GM19452 (cell line): ENCODE data around the gene CDH24.
A peak's percentile ranks its signal among the peaks of the same experiment; 100 is the strongest.

Source experiments
- ATAC-seq: cut with Tn5 transposase; IDR thresholded peaks from one replicate; pipeline ENCODE4 v1.9.1; 2021; ENCODE audit not compliant: unreplicated experiment

Gene CDH24

GRCh38 chr14:23090254-23090636 lies 32.9 kb upstream of the CDH24 start:
- no peak for ATAC-seq

GRCh38 chr14:23089498-23090253 lies 32.4 kb upstream of the CDH24 start:
- no peak for ATAC-seq

- ATAC-seq = no peak
These were observed 29.2 kb upstream of the CDH24 start for GRCh38 chr14:23086565-23086964.

GRCh38 chr14:23085458-23085857 lies 28.1 kb upstream of the CDH24 start:
- no peak for ATAC-seq

- ATAC-seq = no peak
These were observed 23.2 kb upstream of the CDH24 start for GRCh38 chr14:23080474-23080873.

- ATAC-seq = no peak
These were observed 22.4 kb upstream of the CDH24 start for GRCh38 chr14:23079716-23080115.

- ATAC-seq = no peak
These were observed 21.4 kb upstream of the CDH24 start for GRCh38 chr14:23078692-23079116.

GRCh38 chr14:23077962-23078361 lies 20.6 kb upstream of the CDH24 start:
- ATAC-seq = no peak

- no peak for ATAC-seq
These were observed 19.6 kb upstream of the CDH24 start for GRCh38 chr14:23076785-23077408.

- ATAC-seq = no peak
These were observed 17.6 kb upstream of the CDH24 start for GRCh38 chr14:23074906-23075305.

- ATAC-seq = no peak
These were observed 14.7 kb upstream of the CDH24 start for GRCh38 chr14:23071921-23072539.

- ATAC-seq = peak; percentile 81
These were observed 14.1 kb upstream of the CDH24 start for GRCh38 chr14:23071244-23071920.

- no peak for ATAC-seq
These were observed 13.2 kb upstream of the CDH24 start for GRCh38 chr14:23070262-23071129.

- no peak for ATAC-seq
These were observed 12.1 kb upstream of the CDH24 start for GRCh38 chr14:23069413-23069806.

- peak; percentile 55 for ATAC-seq
These were observed 11.6 kb upstream of the CDH24 start for GRCh38 chr14:23068789-23069412.

GRCh38 chr14:23067847-23068788 lies 10.8 kb upstream of the CDH24 start:
- ATAC-seq = no peak

- ATAC-seq = no peak
These were observed 9.8 kb upstream of the CDH24 start for GRCh38 chr14:23066855-23067744.

GRCh38 chr14:23066368-23066767 lies 9.0 kb upstream of the CDH24 start:
- no peak for ATAC-seq
